Measurements from ENCODE around the gene CIROP. TPM values are rescaled to one million over a fixed set of nuclear protein-coding genes. Genes with fewer than 3 reads are reported as not detected.

CIROP gene
- total and polyA plus RNA-seq, 7 donors: 0.27 TPM; not detected in 6

DNA sequence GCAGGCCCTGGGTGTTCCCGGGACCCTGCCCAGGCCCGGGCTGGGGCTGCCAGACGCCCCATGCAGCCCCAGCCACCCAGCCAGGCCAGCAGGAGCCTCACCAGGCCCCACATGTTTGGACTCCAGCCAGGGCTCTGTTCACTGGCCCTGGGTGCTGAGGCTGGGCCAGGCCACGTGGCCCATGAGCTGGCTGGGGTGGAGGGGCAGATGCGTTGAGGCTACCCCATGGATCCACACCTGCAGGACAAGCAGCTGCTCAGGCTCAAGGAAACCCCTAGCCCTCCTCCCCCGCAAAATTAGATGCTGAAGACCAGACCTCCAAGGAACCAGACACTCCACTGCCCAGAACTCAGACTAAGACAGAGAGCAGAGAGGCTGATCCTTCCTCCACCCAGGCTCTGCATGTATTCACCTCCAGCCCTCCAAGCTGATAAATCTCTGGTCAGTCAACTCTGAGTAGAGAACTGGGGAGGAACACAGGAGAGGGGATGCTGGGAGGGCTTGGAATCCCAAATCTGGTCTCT is 49.1 kb downstream of the CIROP start:
- no peaks in the 10 kb centered on the region for H3K27me3 ChIP-seq
- peak overlapping the region in 2 of 4 donors; percentile 17 to 34 for H3K27ac ChIP-seq
- intact Hi-C loops (cut with DNase I): loop anchor here (5.0 kb wide), 1 partner anchor 48 kb away; no protein-coding TSS in a partner anchor
- WGBS, 2 donors: 74 to 84% methylated on average over 6 of the region's 6 CpGs
- H3K36me3 ChIP-seq: peaks cover 15 to 24% (median 22%) of the 10 kb centered on the region in 4 donors
- no peak overlapping the region for H3K4me3 ChIP-seq
- TF ChIP-seq EP300 (IDR thresholded peaks at IDR 0.05) (no peak), POLR2A (IDR thresholded peaks at IDR 0.05) (no peak), POLR2AphosphoS5 (IDR thresholded peaks at IDR 0.05) (no peak)
- TF ChIP-seq, protein P1, sequence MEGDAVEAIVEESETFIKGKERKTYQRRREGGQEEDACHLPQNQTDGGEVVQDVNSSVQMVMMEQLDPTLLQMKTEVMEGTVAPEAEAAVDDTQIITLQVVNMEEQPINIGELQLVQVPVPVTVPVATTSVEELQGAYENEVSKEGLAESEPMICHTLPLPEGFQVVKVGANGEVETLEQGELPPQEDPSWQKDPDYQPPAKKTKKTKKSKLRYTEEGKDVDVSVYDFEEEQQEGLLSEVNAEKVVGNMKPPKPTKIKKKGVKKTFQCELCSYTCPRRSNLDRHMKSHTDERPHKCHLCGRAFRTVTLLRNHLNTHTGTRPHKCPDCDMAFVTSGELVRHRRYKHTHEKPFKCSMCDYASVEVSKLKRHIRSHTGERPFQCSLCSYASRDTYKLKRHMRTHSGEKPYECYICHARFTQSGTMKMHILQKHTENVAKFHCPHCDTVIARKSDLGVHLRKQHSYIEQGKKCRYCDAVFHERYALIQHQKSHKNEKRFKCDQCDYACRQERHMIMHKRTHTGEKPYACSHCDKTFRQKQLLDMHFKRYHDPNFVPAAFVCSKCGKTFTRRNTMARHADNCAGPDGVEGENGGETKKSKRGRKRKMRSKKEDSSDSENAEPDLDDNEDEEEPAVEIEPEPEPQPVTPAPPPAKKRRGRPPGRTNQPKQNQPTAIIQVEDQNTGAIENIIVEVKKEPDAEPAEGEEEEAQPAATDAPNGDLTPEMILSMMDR (IDR thresholded peaks at IDR 0.05): no peak
- H3K9me3 ChIP-seq: no peaks in the 10 kb centered on the region
- peaks cover 0 to 27% (median 20%) of the 10 kb centered on the region in 4 donors for H3K4me1 ChIP-seq
- no peak for DNase-seq

DNA sequence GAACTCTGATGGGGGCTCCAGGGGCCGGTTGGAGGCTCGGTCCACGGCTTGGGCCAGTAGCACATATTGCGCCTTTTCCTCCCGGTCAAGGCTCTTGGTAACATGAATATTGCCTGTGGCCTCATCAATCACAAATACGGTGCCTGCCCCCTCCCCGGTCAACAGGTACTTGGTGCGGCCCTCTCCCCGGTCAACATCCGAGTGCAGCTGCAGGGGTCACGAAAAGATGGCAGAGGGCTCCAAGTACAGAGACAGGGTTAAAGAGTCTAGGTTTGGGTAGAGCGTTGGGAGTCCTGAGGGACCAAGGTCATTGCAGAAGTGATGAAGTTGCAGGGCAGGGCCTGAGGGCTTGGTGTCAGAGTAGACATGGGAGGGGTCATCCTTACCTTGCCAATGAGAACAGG is 49.6 kb downstream of the CIROP start:
- intact Hi-C loops (cut with DNase I): loop anchor here (5.0 kb wide), 1 partner anchor 48 kb away; no protein-coding TSS in a partner anchor
- Histone ChIP-seq H3K27ac (no peak overlapping the region), H3K36me3 (peaks cover 9 to 19% (median 16%) of the 10 kb centered on the region in 4 donors), H3K4me1 (peaks cover 0 to 27% (median 20%) of the 10 kb centered on the region in 4 donors), H3K27me3 (no peaks in the 10 kb centered on the region), H3K4me3 (no peak overlapping the region), H3K9me3 (no peaks in the 10 kb centered on the region)
- no peak for TF ChIP-seq POLR2AphosphoS5 (IDR thresholded peaks at IDR 0.05)
- TF ChIP-seq POLR2A (IDR thresholded peaks at IDR 0.05): no peak
- DNase-seq: no peak
- WGBS, 2 donors: 97 to 98% methylated on average over 12 of the region's 12 CpGs

DNA sequence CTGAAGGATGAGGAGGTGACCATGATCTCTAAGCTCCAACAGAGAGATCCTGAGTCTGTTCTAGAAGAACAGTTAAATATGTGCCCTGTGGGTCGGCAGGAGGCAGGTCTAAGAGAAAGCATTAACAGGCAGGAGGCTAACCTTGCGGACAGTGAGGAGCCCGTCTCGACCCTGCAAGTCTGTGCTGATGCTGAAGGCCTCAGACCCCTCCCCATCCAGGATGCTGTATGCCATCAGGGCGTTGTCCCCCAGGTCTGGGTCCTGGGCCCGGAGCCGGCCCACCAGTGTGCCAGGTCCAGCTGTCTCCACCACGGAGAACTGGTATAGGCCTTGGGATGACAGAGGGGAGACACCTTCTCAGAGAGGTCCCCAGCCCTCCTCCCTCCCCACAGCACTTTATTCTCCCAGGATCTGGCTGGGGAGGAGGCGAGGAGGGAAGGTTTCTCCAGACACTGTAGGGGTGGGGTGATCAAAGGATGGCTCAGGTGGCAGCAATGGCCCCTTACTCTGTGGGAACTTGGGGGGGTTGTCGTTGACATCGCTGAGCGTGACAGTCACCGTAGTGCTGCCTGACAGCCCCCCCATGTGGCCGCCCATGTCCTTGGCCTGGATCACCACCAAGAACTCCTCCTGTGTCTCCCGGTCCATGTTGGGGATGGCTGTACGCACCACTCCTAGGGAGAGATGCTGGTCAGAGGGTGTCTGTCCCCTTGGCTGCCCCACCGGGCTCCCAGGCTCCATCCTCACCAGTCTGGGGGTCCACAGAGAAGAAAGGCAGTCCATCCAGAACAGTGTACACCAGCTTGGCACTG is 50.6 kb downstream of the CIROP start:
- WGBS, 2 donors: 84 to 85% methylated on average over 17 of the region's 17 CpGs
- peaks cover 5 to 10% (median 8%) of the 10 kb centered on the region in 4 donors for H3K36me3 ChIP-seq
- no peak overlapping the region for H3K27ac ChIP-seq
- H3K4me1 ChIP-seq: peaks cover 0 to 27% (median 20%) of the 10 kb centered on the region in 4 donors
- intact Hi-C loops (cut with DNase I): no loop called here
- no peaks in the 10 kb centered on the region for H3K9me3 ChIP-seq
- DNase-seq: no peak
- no peaks in the 10 kb centered on the region for H3K27me3 ChIP-seq
- TF ChIP-seq, protein P1 (IDR thresholded peaks at IDR 0.05): no peak
- TF ChIP-seq EP300 (IDR thresholded peaks at IDR 0.05) (no peak), POLR2AphosphoS5 (IDR thresholded peaks at IDR 0.05) (no peak), POLR2A (IDR thresholded peaks at IDR 0.05) (no peak)
- H3K4me3 ChIP-seq: no peak overlapping the region

DNA sequence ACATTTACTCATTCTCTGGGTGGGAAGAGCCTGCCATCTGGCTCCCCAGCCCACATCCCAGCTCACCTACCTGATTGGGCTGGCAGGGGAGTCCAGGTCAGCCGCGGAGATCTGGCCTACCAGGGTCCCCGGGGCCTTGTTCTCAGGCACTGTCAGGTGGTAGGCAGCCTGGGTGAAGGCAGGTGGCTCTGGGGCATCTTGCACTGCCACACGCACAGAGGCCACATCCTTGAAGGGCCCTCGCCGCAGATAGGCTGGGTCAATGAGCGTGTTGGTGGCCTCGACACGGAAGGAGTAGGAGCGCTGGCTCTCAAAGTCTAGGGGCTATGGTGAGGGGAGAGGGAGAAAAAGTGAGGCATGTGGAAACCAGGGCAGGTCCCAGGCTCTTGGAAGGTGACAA is 51.4 kb downstream of the CIROP start:
- intact Hi-C loops (cut with DNase I): no loop called here

More for the DNA sequence above, 51.4 kb downstream of the CIROP start:
- peaks cover 0 to 2% (median under 1%) of the 10 kb centered on the region in 4 donors for H3K36me3 ChIP-seq
- H3K9me3 ChIP-seq: no peaks in the 10 kb centered on the region
- WGBS, 2 donors: 96 to 97% methylated on average over 10 of the region's 10 CpGs
- no peak for TF ChIP-seq POLR2AphosphoS5 (IDR thresholded peaks at IDR 0.05)
- no peak for TF ChIP-seq EP300 (IDR thresholded peaks at IDR 0.05)
- TF ChIP-seq, protein P1 (IDR thresholded peaks at IDR 0.05): no peak
- no peak for TF ChIP-seq POLR2A (IDR thresholded peaks at IDR 0.05)
- no peak overlapping the region for H3K27ac ChIP-seq
- no peaks in the 10 kb centered on the region for H3K27me3 ChIP-seq
- peaks cover 0 to 27% (median 20%) of the 10 kb centered on the region in 4 donors for H3K4me1 ChIP-seq
- DNase-seq: no peak
- H3K4me3 ChIP-seq: no peak overlapping the region

Measured in sigmoid colon (tissue), 7 donors.